Measurements from ENCODE around the gene PDZD8. TPM values are rescaled to one million over a fixed set of nuclear protein-coding genes. Genes with fewer than 3 reads are reported as not detected.
"Not testable (repeated sequence)": the region's sequence is repeated elsewhere in the genome, so short reads cannot be mapped to it uniquely, and the experiment has no call there.

PDZD8 gene
- total and polyA plus RNA-seq, 12 donors, result 1.7 to 45.7 (median 25.0) TPM

- TF ChIP-seq CTCF (IDR thresholded peaks at IDR 0.05), result no peak
- no peak for TF ChIP-seq POLR2A (IDR thresholded peaks at IDR 0.05)
- Histone ChIP-seq H3K4me1 (replicated peaks in 1 of 2) (no peaks in the 10 kb centered on the region), H3K27me3 (no peaks in the 10 kb centered on the region), H3K9me3 (replicated peaks in 1 of 3) (no peaks in the 10 kb centered on the region), H3K4me3 (no peak overlapping the region), H3K27ac (no peak overlapping the region), H3K36me3 (replicated peaks in 1 of 2) (no peaks in the 10 kb centered on the region)
- intact Hi-C loops (cut with DNase I), result no loop called here
- 96 to 98% (median 98%) methylated on average over 2 of the region's 2 CpGs for WGBS, 4 donors
- no peak for DNase-seq
Measured at GRCh38 chr10:117294735-117295134, 80.5 kb downstream of the PDZD8 start.

- WGBS, 4 donors, result 91 to 100% (median 99%) methylated on average over 1 of the region's 1 CpG
- Histone ChIP-seq H3K36me3 (replicated peaks in 1 of 2) (no peaks in the 10 kb centered on the region), H3K27me3 (no peaks in the 10 kb centered on the region), H3K4me1 (replicated peaks in 1 of 2) (no peaks in the 10 kb centered on the region), H3K4me3 (no peak overlapping the region), H3K27ac (no peak overlapping the region), H3K9me3 (replicated peaks in 1 of 3) (no peaks in the 10 kb centered on the region)
- intact Hi-C loops (cut with DNase I), result no loop called here
- no peak for DNase-seq
- TF ChIP-seq POLR2A (IDR thresholded peaks at IDR 0.05) (no peak), CTCF (IDR thresholded peaks at IDR 0.05) (no peak)
Measured at GRCh38 chr10:117294039-117294645, 81.1 kb downstream of the PDZD8 start.

GRCh38 chr10:117290872-117291271 is 84.4 kb downstream of the PDZD8 start:
- 92 to 98% (median 97%) methylated on average over 10 of the region's 10 CpGs for WGBS, 4 donors
- H3K4me3 ChIP-seq; H3K36me3 ChIP-seq (replicated peaks in 1 of 2); intact Hi-C loops (cut with DNase I); H3K27ac ChIP-seq; H3K27me3 ChIP-seq; H3K9me3 ChIP-seq (replicated peaks in 1 of 3); DNase-seq; H3K4me1 ChIP-seq (replicated peaks in 1 of 2): not testable (repeated sequence)

GRCh38 chr10:117284716-117285494 is 90.3 kb downstream of the PDZD8 start:
- H3K9me3 ChIP-seq (replicated peaks in 1 of 3), result no peaks in the 10 kb centered on the region
- no peaks in the 10 kb centered on the region for H3K27me3 ChIP-seq
- no peak for TF ChIP-seq CTCF (IDR thresholded peaks at IDR 0.05)
- TF ChIP-seq POLR2A (IDR thresholded peaks at IDR 0.05), result no peak
- no peak overlapping the region for H3K4me3 ChIP-seq
- no peak for DNase-seq
- H3K36me3 ChIP-seq (replicated peaks in 1 of 2), result no peaks in the 10 kb centered on the region
- no peak overlapping the region for H3K27ac ChIP-seq
- intact Hi-C loops (cut with DNase I), result no loop called here
- WGBS, 4 donors, result 91 to 95% (median 93%) methylated on average over 12 of the region's 12 CpGs
- no peaks in the 10 kb centered on the region for H3K4me1 ChIP-seq (replicated peaks in 1 of 2)

Data from adrenal gland (tissue), 12 donors.